Endothelial cell of umbilical vein (primary cell): Measurements from ENCODE around the gene FBXL12. TPM values are rescaled to one million over a fixed set of nuclear protein-coding genes. Genes with fewer than 3 reads are reported as not detected.
"Not testable (repeated sequence)": the region's sequence is repeated elsewhere in the genome, so short reads cannot be mapped to it uniquely, and the experiment has no call there.

Experiments used
- BruUV-seq: library from RNA; stranded (reverse); fragments of 400-500 nt; replicated peaks from 2 replicates; lab custom pipeline; 2021; lab: Mats Ljungman, UMichigan
- CTCF ChIA-PET: fragments of 300-600, 350-600 bp; sonication (Branson Sonifier 250); formaldehyde crosslinking; loops from one replicate; lab custom pipeline; 2021; ENCODE audit warnings: antibody characterized with exemption, inconsistent platforms; lab: Charles Lee
- POLR2A ChIA-PET: fragments of 300-600, 350-600 bp; sonication (Branson Sonifier 250); formaldehyde crosslinking; loops from one replicate; lab custom pipeline; 2021; ENCODE audit warnings: antibody characterized with exemption, inconsistent platforms; lab: Charles Lee
- DNase-seq: peaks from one replicate; pipeline ENCODE4 v3.0.0-alpha.2; 2011; ENCODE audit warnings: low read depth, low spot score
- FAIRE-seq: peaks from 2 replicates; lab custom pipeline; 2011; peaks lifted over from hg19 to GRCh38; lab: Jason Lieb, UNC
- H2AFZ ChIP-seq: 2 replicates; pipeline ENCODE4 v1.6.0; 2012; ENCODE audit warnings: low read depth, low read length, control low read depth, inconsistent platforms
- H3K27ac ChIP-seq: 2 replicates; pipeline ENCODE4 v1.5.1; 2011; ENCODE audit warnings: low read depth, mild to moderate bottlenecking, control low read depth, low read length, moderate library complexity; ENCODE audit not compliant: insufficient read depth
- H3K27me3 ChIP-seq, 2 experiments: 2 replicates each; pipeline versions ENCODE4 v1.6.0 to v1.6.1; 2011; ENCODE audit warnings: low read length in 2 of 2, mixed read lengths in 1 of 2; ENCODE audit not compliant: control insufficient read depth in 2 of 2, insufficient read depth in 2 of 2
- H3K36me3 ChIP-seq, 2 experiments: 2 replicates in 1 of 2; 3 replicates in 1 of 2; pipeline ENCODE4 v1.5.1; 2011; ENCODE audit warnings: low read length in 2 of 2, mild to moderate bottlenecking in 1 of 2, moderate library complexity in 1 of 2; ENCODE audit not compliant: control insufficient read depth in 2 of 2, insufficient read depth in 2 of 2; ENCODE audit errors: extremely low read depth in 1 of 2
- H3K4me1 ChIP-seq: 3 replicates; pipeline ENCODE4 v1.5.1; 2011; ENCODE audit warnings: mild to moderate bottlenecking, low read length; ENCODE audit not compliant: control insufficient read depth, insufficient read depth; ENCODE audit errors: extremely low read depth
- H3K4me2 ChIP-seq: 2 replicates; pipeline ENCODE4 v1.6.1; 2011; ENCODE audit warnings: low read length, control low read depth, mixed read lengths; ENCODE audit not compliant: insufficient read depth
- H3K4me3 ChIP-seq, 3 experiments: fragments of 200-600 bp in 1 of 3; sonication (generic), shearing (Covaris generic) in 1 of 3; replicated peaks in 1 of 3; 2 replicates each; pipeline ENCODE4 v1.5.1; 2011 to 2016; ENCODE audit warnings: control low read depth in 3 of 3, low read length in 3 of 3, mild to moderate bottlenecking in 2 of 3, inconsistent platforms in 1 of 3, low read depth in 1 of 3, moderate library complexity in 1 of 3; ENCODE audit not compliant: insufficient read depth in 1 of 3
- H3K79me2 ChIP-seq: 2 replicates; pipeline ENCODE4 v1.6.0; 2012; ENCODE audit warnings: low read length, inconsistent platforms; ENCODE audit not compliant: control insufficient read depth, insufficient read depth
- H3K9ac ChIP-seq: replicated peaks from 2 replicates; pipeline ENCODE3; 2011; ENCODE audit warnings: low read length, control low read depth; ENCODE audit not compliant: insufficient read depth; ENCODE audit errors: extremely low read depth
- H3K9me1 ChIP-seq: replicated peaks from 3 replicates; pipeline ENCODE4 v1.6.0; 2011; ENCODE audit warnings: mild to moderate bottlenecking, low read length; ENCODE audit not compliant: control insufficient read depth, insufficient read depth; ENCODE audit errors: extremely low read depth
- H3K9me3 ChIP-seq: replicated peaks from 2 replicates; pipeline ENCODE4 v1.5.1; 2012; ENCODE audit warnings: low read length, inconsistent platforms; ENCODE audit not compliant: control insufficient read depth, insufficient read depth
- H4K20me1 ChIP-seq: replicated peaks from 2 replicates; pipeline ENCODE3; 2011; ENCODE audit warnings: mild to moderate bottlenecking, low read length; ENCODE audit not compliant: control insufficient read depth, insufficient read depth; ENCODE audit errors: extremely low read depth
- FOS ChIP-seq: IDR thresholded peaks from 2 replicates; pipeline ENCODE4 v1.6.1; 2011; ENCODE audit warnings: mild to moderate bottlenecking, low read length, moderate library complexity, borderline replicate concordance; ENCODE audit not compliant: insufficient read depth
- GATA2 ChIP-seq: IDR thresholded peaks from 2 replicates; pipeline ENCODE4 v1.7.0; 2011; ENCODE audit warnings: low read depth, mild to moderate bottlenecking, moderate library complexity, mixed read lengths, low read length; ENCODE audit not compliant: insufficient read length, insufficient read depth
- JUN ChIP-seq: IDR thresholded peaks from 2 replicates; pipeline ENCODE4 v1.6.1; 2011; ENCODE audit warnings: borderline replicate concordance, low read depth; ENCODE audit not compliant: insufficient read length, insufficient read depth
- POLR2A ChIP-seq: IDR thresholded peaks from 2 replicates; pipeline ENCODE4 v1.6.1; 2012; ENCODE audit warnings: low read depth, mild to moderate bottlenecking, control low read depth, low read length
- POLR2AphosphoS5 ChIP-seq: IDR thresholded peaks from 2 replicates; pipeline ENCODE4 v1.6.1; 2012; ENCODE audit warnings: low read depth, mild to moderate bottlenecking, control low read depth, low read length, moderate library complexity; ENCODE audit not compliant: insufficient read depth
- dilution Hi-C: fragments of 300-500 bp; cut with MboI; formaldehyde crosslinking; loops from one replicate; pipeline ENCODE4 v1.15.0; 2019; ENCODE audit warnings: low sequenced_read_pairs; ENCODE audit not compliant: extremely low pct_ligation_motif_present
- intact Hi-C: fragments of 100-400 bp; cut with micrococcal nuclease; formaldehyde crosslinking; loops from one replicate; pipeline ENCODE4 v1.10.0; 2022
- polyA plus RNA-seq, 4 experiments: library from polyadenylated mRNA; depleted of rRNA in 3 of 4; stranded (reverse) in 3 of 4; unstranded in 1 of 4; fragments of >200 nt; gene quantifications; 2 replicates each; pipeline versions ENCODE4 v1.2.1 to v1.2.3, GENCODE V29; 2011 to 2012; ENCODE audit warnings: missing spikeins in 1 of 4
- total RNA-seq: library from RNA; stranded (reverse); gene quantifications from 2 replicates; pipeline ENCODE4 v1.2.3, GENCODE V29; 2021

FBXL12 gene
- total and polyA plus RNA-seq, 2 donors (not counting 3 experiments of a cell fraction or from before 2014, with no cell fraction given): 26.9 to 33.3 TPM

- TF ChIP-seq FOS (no peak), GATA2 (no peak), POLR2AphosphoS5 (no peak), JUN (no peak), POLR2A (no peak)
- POLR2A ChIA-PET: no interaction called here
- CTCF ChIA-PET: no interaction called here
- Histone ChIP-seq H3K4me2 (no peak overlapping the region), H3K9me3 (no peaks in the 10 kb centered on the region), H4K20me1 (no peaks in the 10 kb centered on the region), H3K9me1 (no peaks in the 10 kb centered on the region), H3K9ac (no peak overlapping the region), H3K4me1 (peaks cover 14% of the 10 kb centered on the region), H3K4me3 (no peak overlapping the region), H3K79me2 (peaks cover 28% of the 10 kb centered on the region), H2AFZ (no peak overlapping the region), H3K27me3 (no peaks in the 10 kb centered on the region), H3K36me3 (no peaks in the 10 kb centered on the region), H3K27ac (no peak overlapping the region)
- no peak for FAIRE-seq
- no TSS peak for BruUV-seq
- dilution Hi-C loops (no loop called here), intact Hi-C loops (no loop called here)
- DNase-seq: no peak
Observed at GRCh38 chr19:9823816-9824215, 4.9 kb upstream of the FBXL12 start.

GRCh38 chr19:9820034-9820433, 1.2 kb upstream of the FBXL12 start:
- H3K27me3 ChIP-seq, CTCF ChIA-PET, FAIRE-seq, dilution Hi-C loops, H3K4me2 ChIP-seq, POLR2A ChIA-PET, BruUV-seq, DNase-seq, H3K36me3 ChIP-seq, H4K20me1 ChIP-seq, H3K9me1 ChIP-seq, H3K27ac ChIP-seq, H3K9ac ChIP-seq, H3K4me3 ChIP-seq, intact Hi-C loops, H3K9me3 ChIP-seq: not testable (repeated sequence)
- peaks cover 12% of the 10 kb centered on the region for H3K4me1 ChIP-seq
- peaks cover 28% of the 10 kb centered on the region for H3K79me2 ChIP-seq
- peak overlapping the region; percentile 92 for H2AFZ ChIP-seq
